GM12875 (cell line): Measurements from ENCODE around the gene CSGALNACT2.

Source experiments
- H3K4me3 ChIP-seq: one replicate; pipeline ENCODE4 v1.5.1; 2011; ENCODE audit warnings: low read depth, low read length, control low read depth
- CTCF ChIP-seq: IDR thresholded peaks from 2 replicates; pipeline ENCODE4 v1.5.1; 2011; ENCODE audit warnings: low read depth, mild to moderate bottlenecking, control low read depth, inconsistent platforms, low read length, moderate library complexity, borderline replicate concordance; ENCODE audit not compliant: insufficient read depth

Gene CSGALNACT2

GRCh38 chr10:43122096-43122495 is 16.1 kb upstream of the CSGALNACT2 start:
- TF ChIP-seq CTCF: no peak
- no peak overlapping the region for H3K4me3 ChIP-seq

- no peak overlapping the region for H3K4me3 ChIP-seq
- TF ChIP-seq CTCF: no peak
Observed at GRCh38 chr10:43122826-43123225, 15.4 kb upstream of the CSGALNACT2 start.

- no peak overlapping the region for H3K4me3 ChIP-seq
- TF ChIP-seq CTCF: no peak
Observed at GRCh38 chr10:43123361-43124093, 14.7 kb upstream of the CSGALNACT2 start.

GRCh38 chr10:43124094-43124521 is 14.1 kb upstream of the CSGALNACT2 start:
- no peak for TF ChIP-seq CTCF
- H3K4me3 ChIP-seq: no peak overlapping the region

- TF ChIP-seq CTCF: no peak
- H3K4me3 ChIP-seq: no peak overlapping the region
Observed at GRCh38 chr10:43124574-43125273, 13.5 kb upstream of the CSGALNACT2 start.

GRCh38 chr10:43125274-43125845 is 12.9 kb upstream of the CSGALNACT2 start:
- no peak for TF ChIP-seq CTCF

More at GRCh38 chr10:43125274-43125845, 12.9 kb upstream of the CSGALNACT2 start:
- no peak overlapping the region for H3K4me3 ChIP-seq
